ENCODE data around the gene EEF1A1. TPM values are rescaled to one million over a fixed set of nuclear protein-coding genes. Genes with fewer than 3 reads are reported as not detected.
"Not testable (repeated sequence)": the region's sequence is repeated elsewhere in the genome, so short reads cannot be mapped to it uniquely, and the experiment has no call there.

The EEF1A1 gene
- total RNA-seq, 1 donor from 2014 or later = 12,032 TPM

GRCh38 chr6:73518100-73518981 is 2.5 kb downstream of the EEF1A1 start:
- H3K36me3 Mint-ChIP-seq (ENCODE audit: insufficient read depth) = peaks cover 49% of the 10 kb centered on the region

DNA sequence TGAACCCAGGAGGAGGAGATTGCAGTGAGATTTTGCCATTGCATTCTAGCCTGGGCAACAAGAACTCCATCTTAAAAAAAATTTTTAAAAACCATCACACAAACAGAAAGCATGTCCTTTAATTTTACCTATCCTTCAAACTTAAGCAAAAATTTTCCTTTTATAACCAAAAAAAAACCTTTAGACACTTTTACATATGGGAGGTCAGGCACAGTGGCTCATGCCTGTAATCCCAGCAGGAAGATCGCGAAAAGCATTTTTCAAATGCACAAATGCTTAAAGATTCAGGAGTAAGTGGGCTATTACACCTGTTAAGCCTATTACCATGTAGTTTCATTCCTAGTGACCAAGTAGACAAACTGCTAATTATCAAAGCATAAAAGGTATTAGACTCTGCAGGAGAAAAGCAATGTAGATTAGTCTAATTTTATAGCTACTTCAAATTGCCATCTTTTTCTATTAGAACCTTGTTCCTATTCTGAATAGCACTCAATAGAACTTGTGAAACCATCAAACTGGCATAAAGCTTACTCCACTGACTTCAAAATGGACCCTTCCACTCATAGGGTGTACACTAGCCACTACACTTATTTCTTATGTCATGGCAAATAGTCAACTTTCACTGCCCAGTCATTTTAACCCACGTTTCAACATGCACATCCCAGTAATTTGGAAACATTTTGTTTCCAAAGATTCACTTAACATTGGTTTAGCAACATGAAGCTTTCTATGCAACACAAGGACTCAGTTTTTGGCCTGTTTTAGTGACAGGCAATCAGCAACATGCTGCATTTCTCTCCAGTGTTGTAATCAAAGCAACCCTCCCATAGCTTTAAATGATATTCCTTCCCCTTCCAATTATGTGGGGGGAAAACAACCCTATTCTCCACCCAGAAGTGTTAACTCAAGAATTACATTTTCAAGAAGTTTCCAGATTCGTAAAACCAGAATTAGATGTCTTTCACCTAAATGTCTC is 4.0 kb downstream of the EEF1A1 start:
- no peaks in the 10 kb centered on the region for H3K27me3 Mint-ChIP-seq
- TF ChIP-seq, protein P1, sequence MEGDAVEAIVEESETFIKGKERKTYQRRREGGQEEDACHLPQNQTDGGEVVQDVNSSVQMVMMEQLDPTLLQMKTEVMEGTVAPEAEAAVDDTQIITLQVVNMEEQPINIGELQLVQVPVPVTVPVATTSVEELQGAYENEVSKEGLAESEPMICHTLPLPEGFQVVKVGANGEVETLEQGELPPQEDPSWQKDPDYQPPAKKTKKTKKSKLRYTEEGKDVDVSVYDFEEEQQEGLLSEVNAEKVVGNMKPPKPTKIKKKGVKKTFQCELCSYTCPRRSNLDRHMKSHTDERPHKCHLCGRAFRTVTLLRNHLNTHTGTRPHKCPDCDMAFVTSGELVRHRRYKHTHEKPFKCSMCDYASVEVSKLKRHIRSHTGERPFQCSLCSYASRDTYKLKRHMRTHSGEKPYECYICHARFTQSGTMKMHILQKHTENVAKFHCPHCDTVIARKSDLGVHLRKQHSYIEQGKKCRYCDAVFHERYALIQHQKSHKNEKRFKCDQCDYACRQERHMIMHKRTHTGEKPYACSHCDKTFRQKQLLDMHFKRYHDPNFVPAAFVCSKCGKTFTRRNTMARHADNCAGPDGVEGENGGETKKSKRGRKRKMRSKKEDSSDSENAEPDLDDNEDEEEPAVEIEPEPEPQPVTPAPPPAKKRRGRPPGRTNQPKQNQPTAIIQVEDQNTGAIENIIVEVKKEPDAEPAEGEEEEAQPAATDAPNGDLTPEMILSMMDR (IDR thresholded peaks at IDR 0.05; ENCODE audit: unreplicated experiment) = no peak
- H3K36me3 Mint-ChIP-seq (ENCODE audit: insufficient read depth) = peaks cover 50% of the 10 kb centered on the region
- peaks cover 34% of the 10 kb centered on the region for H3K4me1 Mint-ChIP-seq (ENCODE audit: low read depth)
- DNase-seq (ENCODE audit: low spot score, unreplicated experiment) = no peak
- H3K27ac Mint-ChIP-seq = peak overlapping the region; percentile 80
- no peaks in the 10 kb centered on the region for H3K9me3 Mint-ChIP-seq (ENCODE audit: low read depth)
- H3K4me3 Mint-ChIP-seq (ENCODE audit: low read depth) = peak overlapping the region; percentile 55

More at GRCh38 chr6:73518100-73518981, 2.5 kb downstream of the EEF1A1 start:
- Mint-ChIP-seq H3K4me1 (ENCODE audit: low read depth) (peaks cover 34% of the 10 kb centered on the region), H3K4me3 (ENCODE audit: low read depth) (peak overlapping the region; percentile 99), H3K27ac (peak overlapping the region; percentile 100)
- H3K9me3 Mint-ChIP-seq (ENCODE audit: low read depth); DNase-seq (ENCODE audit: low spot score, unreplicated experiment); H3K27me3 Mint-ChIP-seq: not testable (repeated sequence)

- peaks cover 45% of the 10 kb centered on the region for H3K36me3 Mint-ChIP-seq (ENCODE audit: insufficient read depth)
- peaks cover 34% of the 10 kb centered on the region for H3K4me1 Mint-ChIP-seq (ENCODE audit: low read depth)
- H3K9me3 Mint-ChIP-seq (ENCODE audit: low read depth) = no peaks in the 10 kb centered on the region
- no peak overlapping the region for H3K4me3 Mint-ChIP-seq (ENCODE audit: low read depth)
- TF ChIP-seq, protein P1 (IDR thresholded peaks at IDR 0.05; ENCODE audit: unreplicated experiment) = no peak
- H3K27me3 Mint-ChIP-seq = no peaks in the 10 kb centered on the region
- DNase-seq (ENCODE audit: low spot score, unreplicated experiment) = no peak
- peak overlapping the region; percentile 80 for H3K27ac Mint-ChIP-seq
Observed at GRCh38 chr6:73515204-73515655, 5.6 kb downstream of the EEF1A1 start.

DNA sequence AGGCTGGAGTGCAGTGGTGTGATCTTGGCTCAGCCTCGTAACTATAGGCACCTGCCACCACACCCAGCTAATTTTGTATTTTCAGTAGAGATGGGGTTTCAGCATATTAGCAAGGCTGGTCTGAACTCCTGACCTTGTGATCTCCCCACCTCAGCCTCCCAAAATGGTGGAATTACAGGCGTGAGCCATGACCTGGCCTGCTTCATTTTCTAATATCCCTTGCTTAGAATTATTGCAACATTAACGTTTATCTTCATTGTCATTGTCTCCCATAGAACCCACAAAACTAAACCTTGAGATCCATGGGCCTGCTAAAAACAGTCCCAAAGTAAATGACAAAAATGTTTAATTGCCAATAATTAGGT is 6.1 kb downstream of the EEF1A1 start:
- peak overlapping the region; percentile 80 for H3K27ac Mint-ChIP-seq
- H3K27me3 Mint-ChIP-seq = no peaks in the 10 kb centered on the region
- H3K4me1 Mint-ChIP-seq (ENCODE audit: low read depth) = peaks cover 33% of the 10 kb centered on the region
- no peak overlapping the region for H3K4me3 Mint-ChIP-seq (ENCODE audit: low read depth)
- H3K9me3 Mint-ChIP-seq (ENCODE audit: low read depth) = no peaks in the 10 kb centered on the region
- TF ChIP-seq, protein P1 (IDR thresholded peaks at IDR 0.05; ENCODE audit: unreplicated experiment) = no peak
- DNase-seq (ENCODE audit: low spot score, unreplicated experiment) = no peak
- peaks cover 40% of the 10 kb centered on the region for H3K36me3 Mint-ChIP-seq (ENCODE audit: insufficient read depth)

GRCh38 chr6:73513496-73513854 is 7.4 kb downstream of the EEF1A1 start:
- DNase-seq (ENCODE audit: low spot score, unreplicated experiment) = no peak
- Mint-ChIP-seq H3K9me3 (ENCODE audit: low read depth) (no peaks in the 10 kb centered on the region), H3K27me3 (no peaks in the 10 kb centered on the region), H3K27ac (peak overlapping the region; percentile 24), H3K4me3 (ENCODE audit: low read depth) (no peak overlapping the region), H3K4me1 (ENCODE audit: low read depth) (peaks cover 22% of the 10 kb centered on the region), H3K36me3 (ENCODE audit: insufficient read depth) (peaks cover 29% of the 10 kb centered on the region)
- TF ChIP-seq, protein P1 (IDR thresholded peaks at IDR 0.05; ENCODE audit: unreplicated experiment) = no peak

Data from progenitor cell of endocrine pancreas (in vitro differentiated cells).